Activated T-cell treated with anti-CD3 and anti-CD28 coated beads, Interleukin-2, amount 50 U/mL, for 4 hours (primary cell): Measurements from ENCODE around the gene MRPL21. TPM values are rescaled to one million over a fixed set of nuclear protein-coding genes. Genes with fewer than 3 reads are reported as not detected.
A peak's percentile ranks its signal among the peaks of the same experiment; 100 is the strongest.

Experiments used
- ATAC-seq, 2 donors: fragments of 200-7000 bp; cut with Tn5 transposase; one replicate each; pipeline ENCODE4 v1.10.0; 2021
- DNase-seq: peaks from one replicate; pipeline ENCODE4 v3.0.0-alpha.2; 2020
- H3K27me3 Mint-ChIP-seq: one replicate; pipeline ENCODE4 v1.8.0; 2021; ENCODE audit warnings: low read depth, mixed read lengths
- H3K36me3 Mint-ChIP-seq: one replicate; pipeline ENCODE4 v1.8.0; 2022; ENCODE audit warnings: mixed read lengths; ENCODE audit not compliant: insufficient read depth
- H3K4me1 Mint-ChIP-seq: one replicate; pipeline ENCODE4 v1.8.0; 2021; ENCODE audit warnings: low read depth, mixed read lengths
- H3K4me3 Mint-ChIP-seq: one replicate; pipeline ENCODE4 v1.8.0; 2021; ENCODE audit warnings: mild to moderate bottlenecking, moderate library complexity, mixed read lengths
- H3K9me3 Mint-ChIP-seq: one replicate; pipeline ENCODE4 v1.8.0; 2021; ENCODE audit warnings: mixed read lengths
- total RNA-seq, 3 donors: library from RNA; stranded (reverse); gene quantifications; one replicate each; pipeline ENCODE4 v1.2.1, GENCODE V29; 2021

Gene MRPL21
- 100 to 1,000 TPM; 106 to 130 (median 122) TPM for total RNA-seq

DNA sequence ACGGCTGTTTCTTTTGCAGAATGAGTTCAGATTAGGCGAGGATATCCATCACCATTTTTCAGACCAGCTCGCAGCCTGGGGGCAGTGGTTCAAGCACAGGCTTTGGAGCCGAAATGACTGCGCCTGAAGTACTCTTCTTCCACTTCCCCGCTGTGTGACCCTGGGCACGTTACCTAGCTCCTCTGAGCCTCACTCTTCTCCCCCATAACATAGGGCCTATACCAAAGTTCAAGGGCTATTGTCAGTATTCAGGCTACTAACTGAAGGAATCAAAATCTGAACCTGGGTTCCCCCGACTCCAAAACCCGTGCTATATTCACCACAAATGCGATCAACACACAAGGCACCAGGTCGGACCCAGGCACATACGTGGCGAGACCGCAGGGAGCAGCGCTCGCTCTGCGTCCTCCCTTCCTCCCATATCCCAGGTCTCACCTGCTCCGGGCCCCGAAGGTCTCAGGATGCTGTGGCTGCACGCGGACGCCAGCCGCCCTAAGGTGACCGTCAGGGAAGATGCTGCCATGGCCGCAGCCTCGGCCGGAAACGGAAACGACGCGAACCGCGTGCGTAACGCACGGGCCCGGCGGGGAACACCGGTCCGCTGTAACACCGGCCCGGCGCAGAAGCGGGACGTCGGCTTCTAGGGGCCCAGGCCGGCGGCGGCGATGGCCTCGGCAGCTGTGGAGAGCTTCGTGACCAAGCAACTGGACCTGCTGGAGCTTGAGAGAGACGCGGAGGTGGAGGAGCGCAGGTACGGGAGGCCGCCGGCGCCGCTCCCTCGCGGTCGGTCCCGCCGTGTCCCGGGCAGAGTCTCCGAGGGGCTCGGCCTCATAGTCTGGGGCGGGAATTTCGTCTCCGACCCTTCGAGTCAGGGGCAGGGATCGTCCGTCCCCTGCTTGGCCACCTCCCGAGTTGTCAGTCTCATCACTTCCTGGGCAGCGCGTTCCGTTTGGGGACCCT lies at the start of gene MRPL21, which contains the start of gene IGHMBP2:
MRPL21 (minus strand) TSS at position 545 of the 960 bp plus-strand sequence; CDS start at position 523, 22 bp downstream.
IGHMBP2 (plus strand) TSS at position 604 of the 960 bp plus-strand sequence; CDS start at position 666, 62 bp downstream.
- DNase-seq (peak; percentile 79), ATAC-seq (peak; percentile 95 to 98)
- H3K9me3 Mint-ChIP-seq, result no peaks in the 10 kb centered on the region
- no peaks in the 10 kb centered on the region for H3K27me3 Mint-ChIP-seq
- H3K4me1 Mint-ChIP-seq, result peaks cover 41% of the 10 kb centered on the region
- H3K36me3 Mint-ChIP-seq, result peaks cover 28% of the 10 kb centered on the region
- H3K4me3 Mint-ChIP-seq, result peak within 1 kb of the TSS; percentile 99

DNA sequence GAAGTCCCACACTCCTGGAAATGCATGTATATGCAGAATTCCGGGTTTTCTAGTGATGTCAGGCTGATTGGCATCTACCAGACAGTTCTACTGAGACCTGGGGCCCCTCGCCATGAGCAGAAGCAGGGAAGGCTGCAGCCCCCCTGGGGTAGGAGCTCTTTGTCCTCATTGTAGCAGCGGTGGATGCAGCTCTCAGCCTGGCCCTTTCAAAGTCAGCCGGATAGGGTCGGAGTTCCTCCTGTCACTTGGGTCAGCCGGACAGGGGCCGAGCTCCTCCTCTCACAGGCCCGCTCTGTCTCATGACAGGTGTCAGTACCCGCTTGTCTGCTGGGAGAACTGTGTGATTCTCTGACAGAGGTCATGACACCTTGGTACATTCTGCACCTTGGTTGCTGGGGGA lies 47.1 kb upstream of the MRPL21 start:
- Mint-ChIP-seq H3K9me3 (no peaks in the 10 kb centered on the region), H3K4me1 (peaks cover 7% of the 10 kb centered on the region), H3K4me3 (no peak overlapping the region), H3K36me3 (no peaks in the 10 kb centered on the region), H3K27me3 (no peaks in the 10 kb centered on the region)
- no peak for DNase-seq
- no peak for ATAC-seq

DNA sequence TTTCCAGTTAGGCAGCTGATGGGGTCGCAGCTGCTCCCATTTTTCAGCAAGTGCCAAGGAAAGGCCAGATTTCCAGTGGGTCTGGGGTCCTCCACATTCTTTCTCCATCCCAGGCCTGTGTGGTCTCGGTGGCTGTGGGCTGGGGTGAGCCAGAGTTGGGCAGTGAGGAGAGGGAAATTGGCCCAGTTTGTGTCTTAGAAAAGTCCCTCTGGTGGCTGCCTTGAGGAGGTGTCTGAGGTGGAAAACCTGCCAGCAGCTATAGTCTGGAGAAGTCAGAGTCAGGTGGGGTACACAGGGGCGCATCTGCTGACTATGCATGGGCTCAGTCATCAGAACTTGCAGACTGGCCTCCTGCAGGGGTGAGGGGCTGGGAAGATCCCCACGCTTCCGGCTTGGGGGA lies 46.6 kb upstream of the MRPL21 start:
- ATAC-seq (no peak), DNase-seq (no peak)
- Mint-ChIP-seq H3K27me3 (no peaks in the 10 kb centered on the region), H3K9me3 (no peaks in the 10 kb centered on the region), H3K4me3 (no peak overlapping the region), H3K4me1 (peaks cover 6% of the 10 kb centered on the region), H3K36me3 (no peaks in the 10 kb centered on the region)

DNA sequence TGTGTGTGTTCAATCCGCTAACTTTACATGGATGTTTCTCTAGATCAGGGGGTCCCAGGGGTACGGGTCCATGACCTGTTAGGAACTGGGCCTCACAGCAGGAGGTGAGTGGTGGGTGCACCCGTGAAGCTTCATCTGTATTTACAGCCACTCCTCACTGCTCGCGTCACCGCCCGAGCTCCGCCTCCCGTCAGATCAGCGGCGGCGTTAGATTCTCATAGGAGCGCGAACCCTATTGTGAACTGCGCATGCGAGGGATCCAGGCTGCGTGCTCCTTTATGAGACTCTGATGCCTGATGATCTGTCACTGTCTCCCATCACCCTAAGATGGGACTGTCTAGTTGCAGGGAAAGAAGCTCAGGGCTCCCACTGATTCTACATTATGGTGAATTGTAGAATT lies 45.3 kb upstream of the MRPL21 start:
- ATAC-seq (no peak), DNase-seq (no peak)
- Mint-ChIP-seq H3K4me1 (peaks cover 4% of the 10 kb centered on the region), H3K9me3 (no peaks in the 10 kb centered on the region), H3K36me3 (no peaks in the 10 kb centered on the region), H3K27me3 (no peaks in the 10 kb centered on the region), H3K4me3 (no peak overlapping the region)

DNA sequence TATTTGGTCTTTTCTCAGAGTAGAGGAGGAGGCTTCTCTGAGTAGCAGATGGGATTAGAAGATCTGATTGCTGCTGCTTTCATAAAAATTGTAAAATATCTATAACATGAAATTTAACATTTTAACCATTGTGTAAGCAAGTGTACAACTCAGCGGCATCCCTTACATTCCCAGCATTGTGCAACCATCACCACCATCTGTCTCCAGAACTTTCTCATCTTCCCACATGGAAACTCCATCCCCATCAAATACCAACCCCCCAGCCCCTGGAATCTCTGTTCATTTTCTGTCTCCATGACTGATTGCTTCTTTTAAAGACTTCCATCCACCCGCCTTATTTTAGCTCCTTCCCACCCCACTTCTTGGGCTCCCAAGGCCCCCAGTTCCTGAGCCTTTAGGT lies 44.9 kb upstream of the MRPL21 start:
- no peak overlapping the region for H3K4me3 Mint-ChIP-seq
- H3K4me1 Mint-ChIP-seq, result peaks cover 4% of the 10 kb centered on the region
- no peaks in the 10 kb centered on the region for H3K36me3 Mint-ChIP-seq
- DNase-seq, result no peak
- ATAC-seq, result no peak
- H3K27me3 Mint-ChIP-seq, result no peaks in the 10 kb centered on the region
- H3K9me3 Mint-ChIP-seq, result no peaks in the 10 kb centered on the region

DNA sequence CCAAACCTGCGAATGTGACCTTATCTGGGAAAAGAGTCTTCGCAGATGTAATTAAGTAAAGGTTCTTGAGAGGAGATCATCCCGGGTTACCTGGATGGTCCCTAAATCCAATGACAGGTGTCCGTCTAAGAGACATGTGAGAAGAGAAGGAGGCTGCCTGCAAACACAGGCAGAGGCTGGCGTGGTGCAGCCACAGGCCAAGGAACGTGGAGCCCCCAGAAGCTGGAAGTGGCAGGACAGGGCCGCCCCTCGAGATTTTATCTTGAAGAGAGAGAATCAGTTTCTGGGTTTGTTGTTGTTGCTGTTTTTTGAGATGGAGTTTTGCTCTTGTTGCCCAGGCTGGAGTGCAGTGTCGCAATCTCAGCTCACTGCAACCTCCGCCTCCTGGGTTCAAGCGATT lies 43.5 kb upstream of the MRPL21 start:
- Mint-ChIP-seq H3K36me3 (no peaks in the 10 kb centered on the region), H3K4me3 (no peak overlapping the region), H3K4me1 (peaks cover 4% of the 10 kb centered on the region), H3K27me3 (no peaks in the 10 kb centered on the region), H3K9me3 (no peaks in the 10 kb centered on the region)
- DNase-seq (no peak), ATAC-seq (no peak)

DNA sequence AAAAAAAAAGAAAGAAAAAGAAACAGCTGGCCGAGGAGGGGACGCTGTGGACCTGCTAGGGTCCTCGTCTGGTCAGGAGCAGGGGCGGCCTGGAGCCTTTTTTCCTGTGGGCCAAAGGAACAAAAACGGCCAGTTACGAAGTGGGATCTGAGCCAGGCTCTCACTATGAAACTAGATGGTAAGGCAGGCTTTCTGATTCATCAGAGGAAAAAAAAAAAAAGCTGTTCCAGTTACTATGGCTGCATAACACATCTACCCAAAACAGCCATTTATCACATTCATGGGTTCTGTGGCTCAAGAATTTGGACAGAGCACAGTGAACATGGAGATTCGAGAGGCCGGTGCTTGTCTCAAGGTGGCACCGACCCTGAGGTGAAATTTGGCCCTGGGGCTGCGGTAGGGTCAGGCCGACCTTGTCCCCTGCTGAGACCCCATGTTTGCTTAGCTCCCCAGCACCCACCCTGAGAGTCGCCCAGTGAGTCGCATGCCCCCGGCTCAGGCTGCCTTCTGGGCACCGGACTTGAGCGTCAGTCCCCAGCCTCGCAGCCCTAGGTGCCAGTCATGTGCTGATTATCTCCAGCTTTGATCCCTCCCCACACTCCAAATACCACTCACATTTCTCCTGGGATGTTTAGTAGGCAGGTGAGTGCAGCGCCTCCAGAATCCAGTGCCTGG lies 42.9 kb upstream of the MRPL21 start:
- Mint-ChIP-seq H3K27me3 (no peaks in the 10 kb centered on the region), H3K4me1 (peaks cover 4% of the 10 kb centered on the region), H3K4me3 (no peak overlapping the region), H3K36me3 (no peaks in the 10 kb centered on the region), H3K9me3 (no peaks in the 10 kb centered on the region)
- DNase-seq (no peak), ATAC-seq (no peak)

DNA sequence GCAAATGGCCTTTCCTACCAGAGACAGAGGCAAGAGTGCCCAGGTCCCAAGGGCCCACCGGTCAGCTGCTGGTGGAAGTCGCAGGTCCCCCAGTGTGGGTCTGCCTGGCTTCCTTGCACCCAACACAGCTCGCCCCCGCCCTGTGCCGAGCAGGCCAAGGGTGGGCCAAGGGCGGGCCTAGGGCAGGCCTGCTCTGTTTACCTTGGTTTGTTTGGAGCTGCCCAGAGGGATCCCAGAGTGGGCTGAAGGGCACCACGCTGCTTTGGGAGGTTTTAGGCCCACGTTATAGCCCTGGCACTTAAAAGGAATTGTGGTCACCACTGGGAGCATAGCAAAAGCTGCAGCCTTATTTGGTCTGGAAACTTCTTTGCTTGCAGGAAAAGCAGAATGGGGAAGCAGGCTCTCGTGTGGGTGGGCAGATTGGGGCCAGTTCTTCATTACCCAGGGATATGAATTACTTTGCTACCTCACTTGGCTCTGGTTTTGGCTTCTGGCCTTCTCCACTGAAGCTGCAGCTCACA lies 39.2 kb upstream of the MRPL21 start:
- H3K9me3 Mint-ChIP-seq, result no peaks in the 10 kb centered on the region
- H3K27me3 Mint-ChIP-seq, result no peaks in the 10 kb centered on the region
- H3K4me3 Mint-ChIP-seq, result no peak overlapping the region
- peaks cover 4% of the 10 kb centered on the region for H3K36me3 Mint-ChIP-seq
- DNase-seq (no peak), ATAC-seq (no peak)
- H3K4me1 Mint-ChIP-seq, result peaks cover under 1% of the 10 kb centered on the region

DNA sequence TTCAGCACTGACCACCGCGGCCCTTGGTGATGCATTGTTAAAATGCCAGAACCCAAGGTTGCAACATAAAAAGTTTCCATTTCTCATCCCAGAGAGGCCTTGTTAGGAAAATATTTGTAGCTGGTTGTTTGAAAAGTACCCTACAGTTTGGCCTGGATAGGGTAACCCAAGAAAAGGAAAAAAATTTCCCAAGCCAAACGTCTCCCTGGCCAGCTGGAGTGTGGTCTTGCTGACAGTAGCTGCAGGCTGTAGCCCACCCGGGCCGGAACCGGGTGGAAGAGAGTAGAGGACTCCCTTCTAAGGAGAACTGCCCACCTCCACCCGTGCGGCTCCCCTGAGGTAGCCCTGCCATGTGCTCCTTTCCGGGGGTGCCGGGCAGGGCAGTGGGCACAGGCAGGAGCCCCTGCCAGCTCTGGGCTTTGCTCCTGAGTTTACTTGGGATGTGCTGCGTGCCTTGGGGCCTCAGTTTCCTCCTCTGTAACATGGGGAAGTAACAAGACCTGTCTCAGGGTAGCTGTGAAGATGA lies 38.5 kb upstream of the MRPL21 start:
- Mint-ChIP-seq H3K27me3 (no peaks in the 10 kb centered on the region), H3K9me3 (no peaks in the 10 kb centered on the region), H3K4me1 (no peaks in the 10 kb centered on the region), H3K36me3 (peaks cover 4% of the 10 kb centered on the region), H3K4me3 (no peak overlapping the region)
- ATAC-seq, result no peak
- DNase-seq, result no peak

DNA sequence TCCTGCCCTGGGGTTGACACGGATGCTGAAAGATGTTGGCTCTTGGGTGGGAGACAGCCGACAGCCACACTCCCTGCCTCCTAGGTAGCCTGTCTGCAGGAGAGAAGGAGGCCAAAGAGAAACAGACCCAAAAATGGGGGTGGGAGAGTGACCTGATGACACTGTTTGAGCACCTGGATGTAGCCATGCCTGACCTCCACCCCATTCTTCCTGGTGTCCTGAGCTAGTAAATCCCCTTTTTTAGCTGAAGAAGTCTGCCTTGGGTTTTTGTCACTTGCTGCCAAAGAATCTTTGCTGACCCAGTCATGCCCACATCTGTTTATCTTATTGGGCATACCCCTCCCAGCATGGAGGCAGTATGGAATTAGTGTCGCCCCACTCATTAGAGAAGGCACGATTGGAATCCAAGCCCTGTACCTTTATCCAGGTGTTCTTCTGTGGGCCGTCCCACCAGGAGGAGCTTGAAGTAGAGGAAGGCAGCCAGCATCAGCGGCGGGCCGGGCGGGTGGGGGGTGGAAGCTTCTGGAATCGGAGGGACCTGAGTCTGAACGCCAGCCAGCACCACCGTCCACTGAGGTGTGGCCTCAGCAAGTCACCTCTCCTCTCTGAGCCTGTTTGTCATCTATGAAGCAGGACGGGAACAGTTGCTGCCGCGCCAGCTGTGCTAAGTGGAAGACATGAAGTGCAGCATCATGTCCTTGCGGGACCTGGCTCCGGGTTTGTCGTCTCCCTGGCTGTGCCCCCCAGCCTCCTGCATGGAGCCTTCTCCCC lies 37.9 kb upstream of the MRPL21 start:
- no peak overlapping the region for H3K4me3 Mint-ChIP-seq
- ATAC-seq (no peak), DNase-seq (no peak)
- H3K4me1 Mint-ChIP-seq, result no peaks in the 10 kb centered on the region
- no peaks in the 10 kb centered on the region for H3K27me3 Mint-ChIP-seq
- H3K36me3 Mint-ChIP-seq, result peaks cover 4% of the 10 kb centered on the region
- H3K9me3 Mint-ChIP-seq, result no peaks in the 10 kb centered on the region

DNA sequence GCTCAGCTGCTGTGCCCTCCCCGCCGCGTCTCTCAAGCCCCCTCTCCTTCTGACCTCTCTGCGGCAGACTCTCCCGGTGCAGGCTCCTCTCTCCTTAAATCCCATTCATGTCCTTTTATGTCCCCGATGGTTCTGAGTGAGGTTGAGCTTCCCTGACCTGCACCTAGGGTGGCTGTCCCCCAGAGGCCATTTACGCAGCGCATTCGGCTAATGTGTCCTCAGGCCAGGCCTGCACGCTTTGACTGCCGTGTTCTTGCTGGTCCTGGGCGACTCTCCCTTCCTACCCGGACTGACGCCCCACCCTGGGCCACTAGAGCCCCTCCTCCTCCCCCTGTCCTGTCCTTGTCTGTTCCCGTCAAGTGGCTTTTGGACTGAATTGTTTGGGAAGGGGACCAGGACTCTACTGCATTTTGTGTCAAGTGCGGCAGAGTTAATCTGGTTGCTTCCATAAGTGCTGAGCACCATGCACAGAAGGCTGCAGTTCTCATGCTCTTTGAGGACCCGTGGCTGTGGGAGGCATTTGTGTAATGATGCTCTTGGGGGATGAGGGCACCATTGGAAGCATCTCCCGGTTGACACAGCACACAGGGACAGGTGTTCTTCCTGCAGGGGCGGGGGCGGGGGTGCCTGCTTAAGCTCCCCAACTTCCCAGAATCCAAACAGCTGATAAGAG lies 37.2 kb upstream of the MRPL21 start:
- Mint-ChIP-seq H3K4me3 (no peak overlapping the region), H3K36me3 (peaks cover 4% of the 10 kb centered on the region), H3K27me3 (no peaks in the 10 kb centered on the region), H3K4me1 (no peaks in the 10 kb centered on the region), H3K9me3 (no peaks in the 10 kb centered on the region)
- no peak for DNase-seq
- ATAC-seq, result no peak

DNA sequence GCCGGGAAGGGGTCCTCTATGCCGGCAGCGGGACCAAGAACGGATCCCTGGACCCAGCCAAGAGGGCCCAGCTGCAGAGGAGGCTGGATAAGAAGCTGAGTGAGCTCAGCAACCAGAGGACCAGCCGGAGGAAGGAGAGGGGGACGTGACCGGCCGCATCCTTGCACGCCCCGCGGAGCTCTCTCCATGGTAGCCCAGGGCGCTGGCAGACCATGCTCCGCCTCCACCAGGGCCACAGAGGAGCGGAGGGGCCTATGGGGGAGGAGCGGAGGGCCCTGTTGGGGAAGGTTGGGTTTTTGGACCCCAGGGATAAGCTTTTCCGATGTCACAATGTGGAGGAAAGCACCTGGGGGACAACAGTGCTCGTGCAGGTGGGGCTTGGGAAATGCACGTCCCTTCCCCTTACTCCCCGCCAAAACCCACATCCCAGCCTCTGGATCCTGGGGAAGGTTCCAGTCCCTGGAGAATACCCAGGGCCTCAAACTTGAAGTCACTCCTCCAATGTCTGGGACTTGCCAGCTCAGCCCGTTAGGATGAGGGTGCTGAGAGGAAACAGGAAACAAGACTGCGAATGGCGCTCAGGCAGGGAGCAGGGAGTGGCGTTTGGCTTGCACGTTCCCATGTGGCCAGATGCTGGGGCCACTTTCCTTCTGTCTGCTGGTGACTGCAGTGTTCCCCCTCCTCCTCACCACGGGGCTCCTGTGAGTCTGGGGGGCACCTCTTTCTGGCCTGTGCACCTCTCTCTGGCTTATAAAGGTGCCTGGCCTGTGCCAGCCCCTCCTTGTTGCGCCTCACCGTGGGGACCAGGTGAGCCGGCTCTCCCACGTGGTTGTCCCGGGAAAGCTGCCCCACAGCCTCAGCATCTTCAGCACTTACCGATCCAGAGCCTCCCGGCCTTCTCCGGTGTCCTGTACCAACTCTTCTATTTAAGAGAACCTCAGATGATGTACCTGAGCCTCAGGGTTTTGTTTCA lies 36.2 kb upstream of the MRPL21 start:
- Mint-ChIP-seq H3K4me3 (no peak overlapping the region), H3K4me1 (no peaks in the 10 kb centered on the region), H3K9me3 (no peaks in the 10 kb centered on the region), H3K36me3 (peaks cover 4% of the 10 kb centered on the region), H3K27me3 (no peaks in the 10 kb centered on the region)
- ATAC-seq (no peak), DNase-seq (no peak)
